ENCODE measurements around the gene TIMP3.

DNA sequence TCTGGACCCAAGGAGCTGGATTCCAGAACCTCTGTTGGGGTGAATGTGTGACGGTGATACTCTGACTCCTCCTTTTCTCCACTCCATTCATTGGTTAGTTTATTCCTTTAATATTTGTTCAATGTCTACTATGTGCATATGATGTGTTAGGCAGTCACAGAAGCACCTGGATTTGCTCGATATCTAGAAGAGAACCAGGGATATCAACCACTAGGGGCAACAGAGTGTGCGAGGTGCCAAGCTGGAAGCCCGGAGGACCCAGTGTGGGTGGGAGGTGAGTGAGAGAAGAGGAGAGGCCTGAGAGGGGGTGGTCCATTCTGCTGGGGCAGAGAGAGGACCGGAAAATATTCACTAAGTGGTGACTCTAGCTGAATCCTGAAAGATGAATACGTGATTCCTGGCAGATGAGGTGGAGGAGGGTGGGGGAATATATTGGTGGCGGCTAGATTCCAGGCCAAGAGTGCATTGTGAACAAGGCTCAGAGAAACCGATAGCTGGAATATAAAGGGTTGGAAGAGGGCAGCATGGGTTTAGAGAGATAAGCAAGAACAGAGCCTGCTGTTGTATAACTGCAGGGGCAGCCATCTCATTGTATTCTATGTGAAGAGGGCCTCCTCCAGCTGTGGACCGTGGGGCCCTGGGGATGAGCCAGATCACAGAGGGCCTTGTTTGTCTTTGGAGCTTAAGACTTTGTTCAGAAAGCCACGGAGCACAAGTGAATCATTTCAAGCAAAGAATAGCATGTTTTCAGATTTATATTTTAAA, 6.9 kb upstream of the TIMP3 start:
- TF ChIP-seq POLR2A (IDR thresholded peaks at IDR 0.05; ENCODE audit: low read depth, low read length) (no peak), RCOR1 (IDR thresholded peaks at IDR 0.05; ENCODE audit: insufficient replicate concordance, low read length) (no peak), RAD21 (IDR thresholded peaks at IDR 0.05; ENCODE audit: low read length) (no peak), SMC3 (IDR thresholded peaks at IDR 0.05; ENCODE audit: low read depth, low read length) (no peak), RFX5 (IDR thresholded peaks at IDR 0.05; ENCODE audit: low read depth, low read length) (no peak)
- TF ChIP-seq, protein P1, sequence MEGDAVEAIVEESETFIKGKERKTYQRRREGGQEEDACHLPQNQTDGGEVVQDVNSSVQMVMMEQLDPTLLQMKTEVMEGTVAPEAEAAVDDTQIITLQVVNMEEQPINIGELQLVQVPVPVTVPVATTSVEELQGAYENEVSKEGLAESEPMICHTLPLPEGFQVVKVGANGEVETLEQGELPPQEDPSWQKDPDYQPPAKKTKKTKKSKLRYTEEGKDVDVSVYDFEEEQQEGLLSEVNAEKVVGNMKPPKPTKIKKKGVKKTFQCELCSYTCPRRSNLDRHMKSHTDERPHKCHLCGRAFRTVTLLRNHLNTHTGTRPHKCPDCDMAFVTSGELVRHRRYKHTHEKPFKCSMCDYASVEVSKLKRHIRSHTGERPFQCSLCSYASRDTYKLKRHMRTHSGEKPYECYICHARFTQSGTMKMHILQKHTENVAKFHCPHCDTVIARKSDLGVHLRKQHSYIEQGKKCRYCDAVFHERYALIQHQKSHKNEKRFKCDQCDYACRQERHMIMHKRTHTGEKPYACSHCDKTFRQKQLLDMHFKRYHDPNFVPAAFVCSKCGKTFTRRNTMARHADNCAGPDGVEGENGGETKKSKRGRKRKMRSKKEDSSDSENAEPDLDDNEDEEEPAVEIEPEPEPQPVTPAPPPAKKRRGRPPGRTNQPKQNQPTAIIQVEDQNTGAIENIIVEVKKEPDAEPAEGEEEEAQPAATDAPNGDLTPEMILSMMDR (conservative IDR thresholded peaks at IDR 0.05; ENCODE audit: low read depth, low read length): no peak

Measured in IMR-90 (cell line).